Activated T-helper 1 cell treated with anti-CD3 and anti-CD28 coated beads, Interleukin-12 subunit alpha, Interleukin-12 subunit beta, Interleukin-2, Interleukin-4 antibody, amounts not matched to agents 30 ng/mL and 10 ng/mL and 1 ng/mL, durations not matched to agents 14 hours and 24 hours and 36 hours (primary cell): ENCODE data around the gene MRAS. TPM values are rescaled to one million over a fixed set of nuclear protein-coding genes. Genes with fewer than 3 reads are reported as not detected.

Experiments
- DNase-seq: peaks from one replicate; pipeline ENCODE4 v3.0.0; 2021; ENCODE audit warnings: low spot score
- H3K27ac Mint-ChIP-seq: one replicate; pipeline ENCODE4 v1.8.0; 2021; ENCODE audit warnings: mild to moderate bottlenecking, mixed read lengths
- H3K27me3 Mint-ChIP-seq: one replicate; pipeline ENCODE4 v1.8.0; 2022; ENCODE audit warnings: mild to moderate bottlenecking, moderate library complexity, mixed read lengths; ENCODE audit not compliant: insufficient read depth
- H3K36me3 Mint-ChIP-seq: one replicate; pipeline ENCODE4 v1.8.0; 2021; ENCODE audit warnings: low read depth, mixed read lengths
- H3K4me1 Mint-ChIP-seq: one replicate; pipeline ENCODE4 v1.8.0; 2021; ENCODE audit warnings: low read depth, mixed read lengths
- H3K4me3 Mint-ChIP-seq: one replicate; pipeline ENCODE4 v1.8.0; 2021; ENCODE audit warnings: mild to moderate bottlenecking, moderate library complexity, mixed read lengths
- H3K9me3 Mint-ChIP-seq: one replicate; pipeline ENCODE4 v1.8.0; 2021; ENCODE audit warnings: mixed read lengths
- intact Hi-C: fragments of 100-400 bp; cut with micrococcal nuclease; formaldehyde crosslinking; loops from one replicate; pipeline ENCODE4 v1.15.1; 2024
- total RNA-seq: library from RNA; stranded (reverse); gene quantifications from 2 replicates; pipeline ENCODE4 v1.2.3, GENCODE V29; 2022

MRAS gene
- total RNA-seq, 1 donor from 2014 or later = 0.05 TPM

DNA sequence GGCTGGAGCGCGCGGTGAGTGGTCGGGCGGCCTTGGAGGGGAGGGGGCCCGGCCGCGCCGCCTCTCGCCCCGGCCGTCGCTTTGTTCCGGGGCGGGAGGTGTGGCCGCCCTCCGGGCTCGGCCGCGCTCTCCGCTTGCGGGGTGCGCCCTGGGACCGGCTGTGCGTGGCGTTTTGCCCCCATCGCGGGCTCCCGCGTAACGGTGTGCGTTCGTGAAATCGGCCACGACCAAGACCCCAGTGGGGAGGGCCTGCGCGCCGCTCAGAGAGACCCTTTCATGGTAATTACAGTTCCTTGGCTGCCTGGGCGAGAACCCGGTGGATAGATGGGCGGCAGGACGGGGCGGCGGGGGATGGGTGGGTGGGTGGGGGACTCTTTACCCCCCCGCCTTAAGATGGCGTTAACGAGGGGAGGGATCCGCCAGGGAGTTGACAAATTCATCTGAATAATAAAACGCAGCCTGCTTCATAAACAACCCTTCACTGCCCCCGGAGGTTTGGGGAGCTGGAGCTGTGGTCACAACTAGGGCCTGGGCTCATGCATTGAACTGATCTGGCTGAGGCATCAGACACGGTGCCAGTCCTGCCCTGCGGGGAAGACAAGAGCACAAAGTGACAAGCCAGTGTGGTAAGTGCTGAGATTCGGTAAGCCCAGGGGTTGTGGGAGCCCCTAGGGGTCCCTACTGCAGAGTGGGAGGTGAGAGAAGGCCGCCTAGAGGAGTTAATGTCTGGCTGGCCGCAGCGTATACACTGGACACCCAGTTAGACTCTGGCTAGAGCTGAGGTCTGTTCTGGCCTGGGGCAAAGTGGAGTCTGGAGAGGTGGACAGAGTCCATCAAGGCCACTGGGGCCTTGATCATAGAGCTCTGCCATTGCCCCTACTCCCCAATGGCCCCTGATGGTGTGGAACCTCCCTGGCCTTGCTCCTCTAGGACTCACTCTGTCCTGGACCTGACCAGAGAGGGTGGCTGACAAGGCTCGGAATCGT is 668 bp downstream of the MRAS start:
- Mint-ChIP-seq H3K4me1 (peaks cover 12% of the 10 kb centered on the region), H3K27ac (no peak overlapping the region), H3K9me3 (no peaks in the 10 kb centered on the region), H3K36me3 (peaks cover 2% of the 10 kb centered on the region), H3K4me3 (peak overlapping the region; percentile 67), H3K27me3 (peaks cover 33% of the 10 kb centered on the region)
- intact Hi-C loops = loop anchor here (1.0 to 2.0 kb wide), 3 partner anchors 20 to 281 kb away; partner anchors contain the start of gene NME9
- no peak for DNase-seq

DNA sequence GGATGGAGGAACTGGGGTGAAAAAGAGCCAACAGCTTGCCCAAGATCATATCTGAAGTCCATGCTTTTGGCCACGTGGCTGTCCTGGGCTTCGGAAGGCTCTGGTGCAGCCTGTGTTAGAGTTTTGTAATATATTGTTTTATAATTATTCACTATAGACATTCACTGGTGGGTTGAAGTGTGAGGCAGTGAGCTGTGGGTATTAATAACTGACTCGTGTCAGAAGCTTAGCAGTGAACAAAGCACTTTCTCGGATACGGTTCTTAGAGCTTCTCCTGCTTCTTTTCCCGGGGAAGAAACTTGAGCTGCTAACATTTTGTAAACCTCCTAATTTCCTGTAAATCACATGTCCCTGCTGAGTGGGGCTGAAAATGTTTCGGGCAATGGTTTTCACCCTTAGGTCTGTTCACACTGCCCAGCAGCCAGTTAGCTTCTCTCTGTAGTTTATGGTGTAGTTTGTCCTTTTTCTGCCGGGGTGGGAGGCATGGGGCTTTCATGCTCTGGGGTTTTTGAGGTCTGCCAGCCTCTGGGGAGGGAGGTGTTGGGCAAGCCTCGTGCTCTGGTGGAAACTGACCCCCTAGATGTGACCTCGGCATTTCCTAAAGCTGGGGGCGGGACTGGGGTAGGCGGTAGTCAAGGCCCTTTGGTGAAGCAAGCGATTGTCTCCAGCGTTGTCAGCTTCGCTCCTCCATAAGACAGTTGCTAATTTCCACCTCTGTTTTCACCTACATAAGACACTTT is 1.7 kb downstream of the MRAS start:
- intact Hi-C loops = loop anchor here (2.0 kb wide), 1 partner anchor 169 kb away; no protein-coding TSS in a partner anchor
- peak overlapping the region; percentile 33 for H3K4me3 Mint-ChIP-seq
- H3K27me3 Mint-ChIP-seq = peaks cover 31% of the 10 kb centered on the region
- no peaks in the 10 kb centered on the region for H3K9me3 Mint-ChIP-seq
- no peak overlapping the region for H3K27ac Mint-ChIP-seq
- H3K4me1 Mint-ChIP-seq = peaks cover 12% of the 10 kb centered on the region
- peaks cover 2% of the 10 kb centered on the region for H3K36me3 Mint-ChIP-seq
- DNase-seq = no peak

DNA sequence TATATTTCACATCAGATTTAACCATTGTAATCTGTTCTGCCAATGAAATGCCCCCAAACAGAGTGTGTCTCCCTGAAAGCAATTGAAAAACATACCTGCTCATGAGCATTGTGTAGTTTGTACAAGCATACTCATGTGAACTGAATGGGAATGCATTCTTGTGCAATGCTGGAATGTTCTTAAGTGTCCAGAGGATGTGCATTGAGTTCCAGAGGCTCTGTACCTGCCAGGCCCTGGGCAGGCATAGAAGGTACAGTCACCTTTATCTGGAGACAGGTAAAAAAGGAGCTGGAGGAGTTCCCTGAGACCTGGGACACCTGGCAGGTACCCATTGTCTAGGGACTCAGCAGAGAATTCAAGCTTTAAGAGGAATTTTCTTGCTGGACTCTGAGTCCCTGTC is 2.8 kb downstream of the MRAS start:
- Mint-ChIP-seq H3K4me1 (peaks cover 12% of the 10 kb centered on the region), H3K4me3 (no peak overlapping the region), H3K27me3 (peaks cover 31% of the 10 kb centered on the region), H3K36me3 (peaks cover 2% of the 10 kb centered on the region), H3K9me3 (no peaks in the 10 kb centered on the region), H3K27ac (no peak overlapping the region)
- DNase-seq = no peak
- intact Hi-C loops = no loop called here

DNA sequence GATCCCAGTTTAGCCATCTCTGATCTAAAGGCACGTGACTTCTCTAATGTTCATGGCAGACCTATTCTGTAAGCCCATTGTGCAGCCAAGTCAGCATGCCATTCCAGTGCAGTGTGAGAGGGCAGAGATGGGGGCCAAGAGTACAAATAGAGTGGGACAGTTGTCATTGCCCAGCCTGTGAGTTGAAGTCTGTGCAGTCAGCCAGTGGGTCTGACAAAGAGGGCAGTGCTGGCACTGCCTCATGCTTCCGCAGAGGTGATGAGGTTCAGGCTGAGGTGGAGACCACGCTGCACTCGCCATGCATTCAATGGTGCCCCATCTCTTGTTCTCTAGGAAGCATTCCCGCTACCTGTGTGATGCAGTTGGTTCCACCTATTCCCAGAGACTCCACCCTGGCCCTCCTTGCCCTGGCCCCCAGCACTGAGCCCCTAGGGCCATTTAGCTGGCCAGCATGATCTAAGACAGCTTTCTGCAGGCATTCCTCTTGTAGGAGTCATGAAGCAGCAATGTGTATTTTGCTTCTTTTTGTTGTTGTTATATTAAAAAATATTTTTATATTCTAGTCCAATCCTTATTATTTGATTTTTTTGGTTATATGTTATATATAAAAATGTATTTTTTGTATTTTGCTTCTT is 3.7 kb downstream of the MRAS start:
- Mint-ChIP-seq H3K9me3 (no peaks in the 10 kb centered on the region), H3K4me3 (no peak overlapping the region), H3K36me3 (peaks cover 2% of the 10 kb centered on the region), H3K27me3 (peaks cover 27% of the 10 kb centered on the region), H3K27ac (no peak overlapping the region), H3K4me1 (peaks cover 11% of the 10 kb centered on the region)
- intact Hi-C loops = no loop called here
- no peak for DNase-seq

DNA sequence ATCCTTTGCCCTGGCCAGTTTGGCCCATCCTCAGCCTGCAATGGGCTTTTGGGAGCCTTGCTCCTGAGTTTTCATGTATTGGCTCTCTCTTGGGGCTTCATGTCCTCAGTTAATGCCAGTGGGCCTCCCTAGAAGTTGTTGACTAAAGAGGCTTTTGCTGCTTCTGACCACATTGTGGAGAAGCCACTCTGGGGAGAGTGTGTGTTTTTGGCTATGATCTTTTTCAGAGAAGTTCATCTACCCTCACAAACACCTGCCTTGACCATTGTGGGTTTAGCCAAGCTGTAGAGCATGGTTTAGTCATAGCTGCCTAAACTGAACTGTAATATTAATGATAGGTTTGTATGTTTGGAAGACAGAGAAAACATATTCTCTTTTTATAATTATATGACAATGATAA is 6.0 kb downstream of the MRAS start:
- H3K4me1 Mint-ChIP-seq = no peaks in the 10 kb centered on the region
- no peak overlapping the region for H3K27ac Mint-ChIP-seq
- intact Hi-C loops = no loop called here
- H3K9me3 Mint-ChIP-seq = no peaks in the 10 kb centered on the region
- no peaks in the 10 kb centered on the region for H3K36me3 Mint-ChIP-seq
- DNase-seq = no peak
- H3K4me3 Mint-ChIP-seq = no peak overlapping the region
- peaks cover 20% of the 10 kb centered on the region for H3K27me3 Mint-ChIP-seq

DNA sequence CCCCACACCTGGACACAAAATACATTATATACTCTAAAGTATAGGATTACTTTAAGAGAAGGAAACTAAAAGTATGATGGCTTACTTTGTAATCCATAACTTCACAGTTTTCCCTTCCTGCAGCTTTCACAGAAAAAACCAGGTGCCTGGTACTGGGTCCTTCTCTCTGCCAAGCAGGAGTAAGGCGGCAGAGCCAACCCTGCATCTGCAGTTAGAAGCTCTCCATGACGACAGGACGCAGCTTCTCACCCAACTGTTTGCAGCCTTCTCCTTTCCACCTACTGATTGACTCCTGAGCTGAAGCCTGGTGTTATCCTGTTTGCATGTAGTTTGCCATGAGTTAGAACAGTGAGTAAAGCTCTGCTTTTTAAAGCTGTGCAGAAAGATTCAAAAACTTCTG is 6.7 kb downstream of the MRAS start:
- H3K27ac Mint-ChIP-seq = no peak overlapping the region
- no peaks in the 10 kb centered on the region for H3K4me1 Mint-ChIP-seq
- H3K27me3 Mint-ChIP-seq = peaks cover 14% of the 10 kb centered on the region
- no peak overlapping the region for H3K4me3 Mint-ChIP-seq
- H3K36me3 Mint-ChIP-seq = no peaks in the 10 kb centered on the region
- intact Hi-C loops = no loop called here
- no peaks in the 10 kb centered on the region for H3K9me3 Mint-ChIP-seq
- DNase-seq = no peak

DNA sequence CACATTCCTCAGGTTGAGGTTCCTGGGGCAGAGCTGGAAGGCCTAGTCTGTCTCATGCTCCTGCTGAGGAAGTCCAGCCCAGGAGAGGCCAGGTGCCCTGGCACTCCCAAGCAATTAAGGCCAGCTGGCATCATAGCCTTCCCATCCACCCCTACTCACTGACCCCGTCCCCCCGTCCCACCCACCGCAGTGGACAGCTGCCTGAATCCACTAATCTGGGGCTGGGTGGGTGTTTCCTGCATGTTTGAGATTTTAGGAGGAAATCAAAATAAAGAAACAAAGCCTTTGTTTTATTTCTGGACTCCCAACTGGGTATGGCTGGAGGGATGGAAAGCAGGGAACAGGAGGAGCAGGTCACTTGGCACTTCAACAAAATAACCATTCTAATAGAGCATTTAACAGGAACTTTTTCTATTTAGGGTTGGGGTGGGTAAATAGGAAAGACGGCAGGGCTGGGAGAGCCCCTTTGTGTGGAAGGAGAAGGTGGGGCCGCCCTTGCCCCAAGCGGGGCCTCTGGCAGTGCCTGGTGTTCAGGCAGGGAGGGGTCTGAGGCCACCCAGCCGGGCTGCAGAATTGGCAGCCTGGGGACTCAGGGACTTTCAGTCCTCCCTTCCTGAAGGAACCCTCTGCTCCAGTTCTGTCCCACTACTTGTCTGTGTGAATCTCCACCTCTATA is 8.5 kb downstream of the MRAS start:
- H3K4me3 Mint-ChIP-seq = no peak overlapping the region
- DNase-seq = no peak
- H3K36me3 Mint-ChIP-seq = no peaks in the 10 kb centered on the region
- peaks cover 6% of the 10 kb centered on the region for H3K27me3 Mint-ChIP-seq
- no peaks in the 10 kb centered on the region for H3K9me3 Mint-ChIP-seq
- H3K4me1 Mint-ChIP-seq = no peaks in the 10 kb centered on the region
- no peak overlapping the region for H3K27ac Mint-ChIP-seq
- intact Hi-C loops = no loop called here

DNA sequence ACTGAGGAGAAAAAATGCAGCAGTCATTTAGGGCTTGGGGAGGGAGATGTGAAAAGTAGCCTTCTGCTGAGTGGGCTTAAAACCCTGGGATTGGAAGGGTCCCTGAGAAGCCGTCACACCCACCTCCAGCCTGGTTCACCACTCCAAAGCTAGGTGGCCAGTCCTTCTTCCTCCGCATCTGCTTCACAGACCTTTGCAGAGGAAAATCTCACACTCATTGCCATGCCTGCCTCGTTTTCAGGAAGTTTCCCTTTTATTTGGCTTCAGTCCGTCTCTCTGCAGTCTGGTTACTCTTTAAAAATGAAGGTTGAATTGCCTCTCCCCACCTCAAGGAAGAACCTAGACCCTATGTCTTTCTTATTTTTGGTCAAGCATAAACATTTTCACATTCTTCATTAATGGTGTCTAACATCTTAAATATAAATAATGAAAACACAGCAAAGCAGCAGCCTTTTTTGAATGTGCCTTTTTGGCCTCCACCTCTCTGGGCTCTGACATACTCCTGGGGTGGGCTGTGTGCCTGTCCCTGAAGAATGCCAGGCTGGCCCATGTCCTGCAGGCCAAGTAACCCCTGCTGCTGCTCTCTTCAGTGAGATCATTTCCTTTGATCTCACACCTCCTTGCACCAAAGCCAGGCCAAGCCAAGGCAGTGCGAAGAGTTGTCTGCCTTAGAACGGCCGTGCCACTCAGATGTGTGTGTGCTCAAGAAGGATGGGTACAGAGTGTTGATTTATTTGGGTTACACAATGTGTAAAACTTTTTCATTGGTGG is 11.0 kb downstream of the MRAS start:
- Mint-ChIP-seq H3K9me3 (no peaks in the 10 kb centered on the region), H3K27me3 (peaks cover 10% of the 10 kb centered on the region), H3K4me1 (no peaks in the 10 kb centered on the region), H3K27ac (no peak overlapping the region), H3K4me3 (no peak overlapping the region), H3K36me3 (no peaks in the 10 kb centered on the region)
- intact Hi-C loops = no loop called here
- DNase-seq = no peak

DNA sequence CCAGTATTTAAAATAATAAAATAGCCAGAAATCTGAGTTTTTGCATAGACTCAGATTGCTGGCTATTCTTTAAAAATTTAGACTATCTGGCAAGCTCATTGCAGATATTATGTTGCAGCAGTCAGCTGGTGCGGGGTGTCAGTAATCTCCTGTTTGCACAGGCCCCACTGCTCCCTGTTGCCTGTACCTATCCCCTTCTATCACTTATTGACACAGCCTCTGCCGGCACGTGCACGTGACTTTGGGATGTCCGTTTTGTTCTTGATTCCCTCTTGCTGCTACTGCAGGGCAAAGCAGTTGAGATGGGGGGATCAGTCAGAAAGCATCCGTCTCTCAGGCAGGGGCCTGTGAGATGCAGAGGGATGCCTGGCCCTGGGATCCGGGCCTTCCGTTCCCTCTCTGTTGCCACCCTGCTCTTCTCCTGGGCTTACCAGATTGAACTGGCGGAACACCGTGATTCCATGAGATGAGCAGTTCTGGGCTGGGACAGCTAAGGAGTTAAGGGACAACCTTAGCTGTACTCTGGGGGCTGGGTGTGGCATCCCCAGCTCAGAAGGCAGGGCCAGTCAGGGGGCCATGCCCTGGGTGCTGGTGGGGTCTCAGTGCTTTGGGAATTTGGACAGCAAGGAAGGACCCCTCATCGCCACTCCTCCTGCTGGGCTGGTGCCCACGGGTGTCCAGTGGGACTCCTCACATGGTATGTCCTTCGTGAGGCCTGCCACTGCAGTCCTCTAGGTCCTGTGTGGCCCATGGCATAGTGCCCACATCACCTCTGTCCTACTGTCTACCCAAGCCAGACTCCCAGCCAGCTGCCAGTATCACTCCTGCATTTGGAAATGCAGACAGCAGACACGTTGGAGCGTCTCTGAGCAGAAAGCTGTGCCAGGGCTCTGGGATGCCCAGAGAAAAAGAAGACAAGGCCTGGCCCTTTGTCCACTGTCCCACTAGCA is 11.8 kb downstream of the MRAS start:
- no peak overlapping the region for H3K4me3 Mint-ChIP-seq
- peaks cover 10% of the 10 kb centered on the region for H3K27me3 Mint-ChIP-seq
- no peaks in the 10 kb centered on the region for H3K4me1 Mint-ChIP-seq
- intact Hi-C loops = no loop called here
- no peak overlapping the region for H3K27ac Mint-ChIP-seq
- DNase-seq = no peak
- H3K36me3 Mint-ChIP-seq = no peaks in the 10 kb centered on the region
- H3K9me3 Mint-ChIP-seq = no peaks in the 10 kb centered on the region

DNA sequence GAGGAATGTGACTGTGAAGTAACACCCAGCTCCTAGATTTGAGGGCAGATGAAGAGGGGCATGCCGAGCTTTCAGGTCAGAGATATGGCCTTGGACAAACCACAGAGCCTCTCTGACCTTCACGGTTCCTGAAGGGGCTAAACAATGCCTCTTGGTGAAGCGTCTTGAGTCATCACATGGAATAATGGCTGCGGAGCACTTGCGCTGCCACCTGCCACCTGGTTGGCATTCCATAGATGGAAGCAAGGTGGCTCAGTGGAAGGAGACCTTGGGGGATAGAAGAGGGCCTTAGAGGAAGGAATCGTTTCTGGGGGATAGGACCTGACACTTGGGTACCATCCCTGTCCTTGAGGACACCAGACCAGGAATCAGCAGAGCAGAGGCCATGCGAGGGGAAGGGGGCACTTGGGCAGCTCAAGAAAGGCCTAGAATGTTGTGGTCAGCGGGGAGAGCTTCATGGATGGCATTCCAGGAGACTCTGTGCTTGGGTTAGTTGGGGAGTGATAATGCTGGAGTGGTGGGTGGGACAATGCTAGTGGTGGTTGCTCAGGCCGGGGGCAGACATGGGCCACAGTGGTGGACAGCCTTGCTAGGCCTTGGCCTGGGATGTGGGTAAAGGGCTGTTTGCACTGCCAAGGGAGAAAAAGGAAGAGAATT is 12.6 kb downstream of the MRAS start:
- no peak for DNase-seq
- H3K9me3 Mint-ChIP-seq = no peaks in the 10 kb centered on the region
- H3K4me3 Mint-ChIP-seq = no peak overlapping the region
- H3K27me3 Mint-ChIP-seq = peaks cover 10% of the 10 kb centered on the region
- H3K4me1 Mint-ChIP-seq = no peaks in the 10 kb centered on the region
- H3K27ac Mint-ChIP-seq = no peak overlapping the region
- intact Hi-C loops = no loop called here
- H3K36me3 Mint-ChIP-seq = no peaks in the 10 kb centered on the region

DNA sequence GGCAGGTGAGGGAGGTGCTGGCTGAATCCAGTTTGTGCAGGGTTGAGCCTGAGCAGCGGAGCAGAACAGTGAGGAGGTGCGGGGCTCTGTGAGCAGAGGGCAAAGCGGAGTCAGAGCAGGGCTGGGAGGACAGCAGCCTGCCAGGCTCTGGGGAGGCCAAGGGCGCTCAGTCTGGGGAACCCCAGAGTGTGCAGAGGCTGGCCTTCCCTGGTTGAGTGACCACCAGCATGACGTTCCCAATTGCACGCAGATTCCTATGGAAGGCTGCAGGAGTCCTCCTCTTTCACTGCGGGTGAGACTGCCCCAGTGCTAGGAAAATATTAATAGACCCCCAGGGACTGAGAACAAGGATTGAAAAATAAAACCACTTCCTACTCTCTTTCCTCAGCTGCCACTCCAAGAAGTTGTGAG is 13.2 kb downstream of the MRAS start:
- intact Hi-C loops = no loop called here
- no peak overlapping the region for H3K27ac Mint-ChIP-seq
- DNase-seq = no peak
- no peaks in the 10 kb centered on the region for H3K9me3 Mint-ChIP-seq
- H3K27me3 Mint-ChIP-seq = peaks cover 10% of the 10 kb centered on the region
- H3K4me3 Mint-ChIP-seq = no peak overlapping the region
- H3K36me3 Mint-ChIP-seq = no peaks in the 10 kb centered on the region
- H3K4me1 Mint-ChIP-seq = no peaks in the 10 kb centered on the region
